Endothelial cell of umbilical vein (primary cell): ENCODE data around the gene ZFX.

Experiments used
- CTCF ChIP-seq, 2 donors: IDR thresholded peaks; 1 replicate in 1 of 2; 2 replicates in 1 of 2; pipeline ENCODE4 v1.5.1; 2011; ENCODE audit warnings: low read length in 2 of 2, mild to moderate bottlenecking in 2 of 2, moderate library complexity in 2 of 2, control low read depth in 1 of 2, inconsistent platforms in 1 of 2, low read depth in 1 of 2; ENCODE audit not compliant: insufficient read depth in 1 of 2; ENCODE audit errors: extremely low read depth in 1 of 2
- EZH2 ChIP-seq: IDR thresholded peaks from 2 replicates; pipeline ENCODE4 v1.6.1; 2012; ENCODE audit warnings: borderline replicate concordance, low read depth, mild to moderate bottlenecking, moderate library complexity, low read length, inconsistent platforms; ENCODE audit not compliant: severe bottlenecking
- GATA2 ChIP-seq: IDR thresholded peaks from 2 replicates; pipeline ENCODE4 v1.7.0; 2011; ENCODE audit warnings: low read depth, mild to moderate bottlenecking, moderate library complexity, mixed read lengths, low read length; ENCODE audit not compliant: insufficient read length, insufficient read depth
- JUN ChIP-seq: IDR thresholded peaks from 2 replicates; pipeline ENCODE4 v1.6.1; 2011; ENCODE audit warnings: borderline replicate concordance, low read depth; ENCODE audit not compliant: insufficient read length, insufficient read depth
- MAX ChIP-seq: IDR thresholded peaks from 2 replicates; pipeline ENCODE4 v1.6.1; 2011; ENCODE audit not compliant: insufficient read depth, insufficient read length
- MYC ChIP-seq: IDR thresholded peaks from one replicate; pipeline ENCODE4 v1.6.1; 2011; ENCODE audit warnings: mild to moderate bottlenecking, low read depth, low read length
- POLR2A ChIP-seq: IDR thresholded peaks from 2 replicates; pipeline ENCODE4 v1.6.1; 2012; ENCODE audit warnings: low read depth, mild to moderate bottlenecking, control low read depth, low read length
- POLR2AphosphoS5 ChIP-seq: IDR thresholded peaks from 2 replicates; pipeline ENCODE4 v1.6.1; 2012; ENCODE audit warnings: low read depth, mild to moderate bottlenecking, control low read depth, low read length, moderate library complexity; ENCODE audit not compliant: insufficient read depth

- TF ChIP-seq POLR2A (no peak), POLR2AphosphoS5 (no peak), CTCF (IDR thresholded peaks at IDR 0.05; ENCODE audit: extremely low read depth in 1 of 2, insufficient read depth in 1 of 2, low read depth in 1 of 2, low read length in 2 of 2) (no peak), EZH2 (no peak), MYC (no peak), MAX (no peak), GATA2 (peak; percentile 50), JUN (no peak)
These were observed 3.8 kb downstream of the ZFX start for GRCh38 chrX:24153178-24153795.
